SK-N-SH (cell line): ENCODE data around the gene VGF.

Experiments
- CTCF ChIP-seq: fragments of 200-600 bp; sonication (generic); IDR thresholded peaks from 2 replicates; pipeline ENCODE4 v1.6.1; 2017; ENCODE audit warnings: antibody characterized with exemption, mild to moderate bottlenecking, moderate library complexity
- EZH2phosphoT487 ChIP-seq: fragments of 200-600 bp; sonication (generic); IDR thresholded peaks from 2 replicates; pipeline ENCODE4 v1.6.1; 2017; ENCODE audit warnings: low read depth, mixed run types, mild to moderate bottlenecking, antibody characterized with exemption, moderate library complexity, borderline replicate concordance
- GABPA ChIP-seq: IDR thresholded peaks from 2 replicates; pipeline ENCODE4 v1.4.0; 2012; ENCODE audit warnings: low read depth, mild to moderate bottlenecking
- GATA2 ChIP-seq: sonication (generic); formaldehyde crosslinking; IDR thresholded peaks from 2 replicates; pipeline ENCODE4 v1.5.0; 2020; ENCODE audit warnings: mild to moderate bottlenecking, missing genetic modification reagents
- MXI1 ChIP-seq: IDR thresholded peaks from 2 replicates; pipeline ENCODE4 v1.6.1; 2012; ENCODE audit warnings: mild to moderate bottlenecking, low read depth, low read length, improper control_type of control experiment
- POLR2AphosphoS5 ChIP-seq: IDR thresholded peaks from 2 replicates; pipeline ENCODE4 v1.6.1; 2012; ENCODE audit warnings: low read depth, low read length
- REST ChIP-seq: IDR thresholded peaks from 2 replicates; pipeline ENCODE4 v1.6.1; 2012; ENCODE audit warnings: mild to moderate bottlenecking, low read depth, low read length, moderate library complexity
- RFX5 ChIP-seq: IDR thresholded peaks from 2 replicates; pipeline ENCODE4 v1.6.1; 2012; ENCODE audit warnings: mild to moderate bottlenecking, improper control_type of control experiment, low read length
- TAF1 ChIP-seq: IDR thresholded peaks from 2 replicates; pipeline ENCODE4 v1.6.1; 2012; ENCODE audit warnings: low read depth, mild to moderate bottlenecking, low read length, moderate library complexity, borderline replicate concordance
- USF2 ChIP-seq: fragments of 150-350 bp; IDR thresholded peaks from 2 replicates; pipeline ENCODE4 v1.6.1; 2017; ENCODE audit warnings: antibody characterized with exemption, low read length, low read depth, borderline replicate concordance
- YY1 ChIP-seq: IDR thresholded peaks from 2 replicates; pipeline ENCODE4 v1.4.0; 2012; ENCODE audit warnings: low read depth, mild to moderate bottlenecking
- ZBTB33 ChIP-seq: IDR thresholded peaks from 2 replicates; pipeline ENCODE4 v1.4.0; 2012; ENCODE audit warnings: low read depth, borderline replicate concordance

GRCh38 chr7:101159696-101160674, 5.4 kb downstream of the VGF start:
- TF ChIP-seq CTCF (0 out of 2 replicates have a peak, but pooled peaks have one; percentile 18), YY1 (no peak), EZH2phosphoT487 (no peak), POLR2AphosphoS5 (no peak), RFX5 (no peak), ZBTB33 (no peak; the same call in 1 of the 2 replicates), GATA2 (CRISPR knock-in tag) (no peak), TAF1 (no peak), GABPA (no peak), MXI1 (no peak), USF2 (no peak), REST (no peak)
